GM23338 (cell line): ENCODE data around the gene TAS2R43. TPM values are rescaled to one million over a fixed set of nuclear protein-coding genes. Genes with fewer than 3 reads are reported as not detected.
"Not testable (repeated sequence)": the region's sequence is repeated elsewhere in the genome, so short reads cannot be mapped to it uniquely, and the experiment has no call there.

ENCODE experiments used
- ATAC-seq: fragments of 200-7000 bp; cut with Tn5 transposase; 3 replicates; pipeline ENCODE4 v1.9.1; 2020
- DNase-seq: peaks from one replicate; pipeline ENCODE4 v3.0.0-alpha.2; 2015; ENCODE audit warnings: low spot score
- H2AFZ ChIP-seq: fragments of 200-600 bp; sonication (generic); 2 replicates; pipeline ENCODE4 v1.8.0; 2016; ENCODE audit warnings: antibody characterized with exemption, mild to moderate bottlenecking, moderate library complexity
- H3F3A ChIP-seq: fragments of 200-600 bp; sonication (generic); replicated peaks from 2 replicates; pipeline ENCODE4 v1.8.0; 2017; ENCODE audit warnings: antibody characterized with exemption, mixed run types, low read depth
- H3K27ac ChIP-seq: fragments of 200-600 bp; sonication (generic); 2 replicates; pipeline ENCODE4 v1.6.1; 2016; ENCODE audit warnings: low read depth
- H3K27me3 ChIP-seq: fragments of 200-600 bp; sonication (generic); 2 replicates; pipeline ENCODE4 v1.8.0; 2016; ENCODE audit warnings: mild to moderate bottlenecking, mixed run types, moderate library complexity; ENCODE audit not compliant: insufficient read depth
- H3K36me3 ChIP-seq: fragments of 200-600 bp; sonication (generic); 2 replicates; pipeline ENCODE4 v1.8.0; 2016; ENCODE audit warnings: mild to moderate bottlenecking; ENCODE audit not compliant: insufficient read depth
- H3K4me1 ChIP-seq: fragments of 200-600 bp; sonication (generic); 2 replicates; pipeline ENCODE4 v1.8.0; 2016; ENCODE audit warnings: mild to moderate bottlenecking, moderate library complexity; ENCODE audit not compliant: insufficient read depth
- H3K4me2 ChIP-seq: fragments of 200-600 bp; sonication (generic); 2 replicates; pipeline ENCODE4 v1.7.1; 2017; ENCODE audit warnings: mixed run types
- H3K4me3 ChIP-seq: fragments of 200-600 bp; sonication (generic); 2 replicates; pipeline ENCODE4 v1.6.1; 2016; ENCODE audit warnings: mixed run types
- H3K79me2 ChIP-seq: fragments of 200-600 bp; sonication (generic); replicated peaks from 2 replicates; pipeline ENCODE4 v1.8.0; 2017; ENCODE audit warnings: mild to moderate bottlenecking; ENCODE audit not compliant: insufficient read depth
- H3K9me2 ChIP-seq: fragments of 200-600 bp; sonication (generic); 2 replicates; pipeline ENCODE4 v1.8.0; 2017; ENCODE audit not compliant: insufficient read depth
- H4K20me1 ChIP-seq: fragments of 200-600 bp; sonication (generic); replicated peaks from 2 replicates; pipeline ENCODE4 v1.8.0; 2017; ENCODE audit warnings: mild to moderate bottlenecking; ENCODE audit not compliant: insufficient read depth
- H3K27ac Mint-ChIP-seq: 2 replicates; pipeline ENCODE4 v1.8.0; 2020; ENCODE audit warnings: inconsistent platforms, mild to moderate bottlenecking, moderate library complexity, mixed read lengths
- H3K27me3 Mint-ChIP-seq: 3 replicates; pipeline ENCODE4 v1.8.0; 2022; ENCODE audit warnings: low read depth, mild to moderate bottlenecking, moderate library complexity, mixed read lengths, inconsistent platforms; ENCODE audit not compliant: insufficient read depth, poor library complexity
- H3K36me3 Mint-ChIP-seq: 3 replicates; pipeline ENCODE4 v1.8.0; 2021; ENCODE audit warnings: low read depth, mild to moderate bottlenecking, inconsistent platforms, moderate library complexity, mixed read lengths
- H3K4me1 Mint-ChIP-seq: 3 replicates; pipeline ENCODE4 v1.8.0; 2020; ENCODE audit warnings: mild to moderate bottlenecking, inconsistent platforms, mixed read lengths
- H3K4me3 Mint-ChIP-seq: 3 replicates; pipeline ENCODE4 v1.8.0; 2021; ENCODE audit warnings: moderate library complexity, mild to moderate bottlenecking, inconsistent platforms, mixed read lengths
- H3K9me3 Mint-ChIP-seq: 3 replicates; pipeline ENCODE4 v1.8.0; 2020; ENCODE audit warnings: moderate library complexity, mild to moderate bottlenecking, inconsistent platforms, mixed read lengths
- CREB1 ChIP-seq: fragments of 250-450 bp; sonication (Bioruptor Pico); IDR thresholded peaks from 2 replicates; pipeline ENCODE4 v1.5.0; 2020; ENCODE audit warnings: low read depth, mild to moderate bottlenecking, moderate library complexity
- CTCF ChIP-seq, 2 experiments: fragments of 200-600 bp in 1 of 2; sonication (generic) in 1 of 2; conservative IDR thresholded peaks; 2 replicates each; pipeline versions ENCODE4 v1.5.1 to v1.6.1; 2016 to 2017; ENCODE audit warnings: antibody characterized with exemption in 2 of 2, low read depth in 2 of 2, mild to moderate bottlenecking in 2 of 2, moderate library complexity in 1 of 2
- JUNB ChIP-seq: IDR thresholded peaks from one replicate; pipeline ENCODE4 v1.6.1; 2016; ENCODE audit warnings: antibody characterized with exemption; ENCODE audit not compliant: unreplicated experiment
- NANOG ChIP-seq: IDR thresholded peaks from 2 replicates; pipeline ENCODE4 v1.6.1; 2016; ENCODE audit warnings: antibody characterized with exemption, borderline replicate concordance
- REST ChIP-seq: IDR thresholded peaks from one replicate; pipeline ENCODE4 v1.6.1; 2018; ENCODE audit warnings: antibody characterized with exemption; ENCODE audit not compliant: unreplicated experiment
- STAT1 ChIP-seq: IDR thresholded peaks from one replicate; pipeline ENCODE4 v1.6.1; 2016; ENCODE audit warnings: antibody characterized with exemption; ENCODE audit not compliant: unreplicated experiment
- ZNF114 ChIP-seq: fragments of 250-450 bp; sonication (Bioruptor Pico); IDR thresholded peaks from 2 replicates; pipeline ENCODE4 v1.5.0; 2020; ENCODE audit warnings: mild to moderate bottlenecking, moderate library complexity
- ZNF331 ChIP-seq: fragments of 250-450 bp; sonication (Bioruptor Pico); IDR thresholded peaks from 2 replicates; pipeline ENCODE4 v1.5.0; 2020; ENCODE audit warnings: low read depth, mild to moderate bottlenecking, moderate library complexity
- polyA plus RNA-seq: library from polyadenylated mRNA; unstranded; fragments of >200 nt; fragmentation: Nextera tagmentation; extraction: Ambion mirVana; gene quantifications from 2 replicates; pipeline ENCODE4 v1.2.1, GENCODE V29; 2016
- total RNA-seq: library from RNA; depleted of rRNA; stranded (reverse); fragments of >200 nt; shearing (Covaris generic); gene quantifications from 2 replicates; pipeline ENCODE4 v1.2.3, GENCODE V29; 2014

TAS2R43 gene
- total and polyA plus RNA-seq, 2 experiments from 2014 or later: 2.7 TPM; not detected in 1

GRCh38 chr12:11105546-11105945 is 13.4 kb upstream of the TAS2R43 start:
- no peak overlapping the region for H3K27ac Mint-ChIP-seq
- peaks cover 82% of the 10 kb centered on the region for H3K79me2 ChIP-seq

GRCh38 chr12:11094910-11095309 is 2.8 kb upstream of the TAS2R43 start:
- peaks cover 17% of the 10 kb centered on the region for H3K36me3 Mint-ChIP-seq
- not testable (repeated sequence) for H4K20me1 ChIP-seq, H3K4me2 ChIP-seq, DNase-seq, H3F3A ChIP-seq, H3K9me2 ChIP-seq, H3K4me1 ChIP-seq, H3K27me3 ChIP-seq, H3K27ac Mint-ChIP-seq, H3K27me3 Mint-ChIP-seq, H3K27ac ChIP-seq, H3K9me3 Mint-ChIP-seq, H3K4me3 Mint-ChIP-seq, H3K36me3 ChIP-seq, H2AFZ ChIP-seq, H3K4me1 Mint-ChIP-seq, H3K4me3 ChIP-seq, ATAC-seq
- H3K79me2 ChIP-seq: peaks cover 13% of the 10 kb centered on the region

More at GRCh38 chr12:11105546-11105945, 13.4 kb upstream of the TAS2R43 start:
- Histone ChIP-seq H3K9me2 (no peaks in the 10 kb centered on the region), H3K4me1 (no peaks in the 10 kb centered on the region), H4K20me1 (0 out of 2 replicates have a peak, but pooled peaks cover 15% of the 10 kb centered on the region), H3K36me3 (no peaks in the 10 kb centered on the region), H3K4me3 (no peak overlapping the region), H3K4me2 (no peak overlapping the region), H3K27ac (no peak overlapping the region), H3K27me3 (no peaks in the 10 kb centered on the region), H2AFZ (no peak overlapping the region), H3F3A (no peaks in the 10 kb centered on the region)
- ATAC-seq: no peak
- Mint-ChIP-seq H3K4me3 (no peak overlapping the region), H3K9me3 (peaks cover 17% of the 10 kb centered on the region), H3K27me3 (no peaks in the 10 kb centered on the region), H3K4me1 (no peaks in the 10 kb centered on the region; the same call in 2 of the 3 replicates), H3K36me3 (peaks cover 76% of the 10 kb centered on the region)
- no peak for DNase-seq
- TF ChIP-seq ZNF114 (CRISPR knock-in tag): no peak
- no peak for TF ChIP-seq CREB1 (CRISPR knock-in tag)
- TF ChIP-seq NANOG: no peak
- no peak for TF ChIP-seq STAT1

GRCh38 chr12:11089246-11089645 is 2.9 kb downstream of the TAS2R43 start:
- no peak overlapping the region for H3K4me2 ChIP-seq
- H3F3A ChIP-seq: no peaks in the 10 kb centered on the region
- DNase-seq (no peak), ATAC-seq (no peak)
- no peaks in the 10 kb centered on the region for H3K27me3 ChIP-seq
- H3K27ac ChIP-seq: no peak overlapping the region
- H3K9me3 Mint-ChIP-seq: peaks cover 2% of the 10 kb centered on the region; the same call in 2 of the 3 replicates
- no peaks in the 10 kb centered on the region for H3K4me1 ChIP-seq
- no peaks in the 10 kb centered on the region for H3K9me2 ChIP-seq
- no peak overlapping the region for H3K4me3 ChIP-seq
- H3K4me1 Mint-ChIP-seq: no peaks in the 10 kb centered on the region
- H3K79me2 ChIP-seq: no peaks in the 10 kb centered on the region
- peaks cover 13% of the 10 kb centered on the region for H3K36me3 Mint-ChIP-seq
- H3K36me3 ChIP-seq: no peaks in the 10 kb centered on the region
- no peak overlapping the region for H3K4me3 Mint-ChIP-seq
- H3K27ac Mint-ChIP-seq: no peak overlapping the region
- H3K27me3 Mint-ChIP-seq: no peaks in the 10 kb centered on the region
- H4K20me1 ChIP-seq: no peaks in the 10 kb centered on the region
- H2AFZ ChIP-seq: no peak overlapping the region
- TF ChIP-seq JUNB (no peak), STAT1 (no peak), NANOG (no peak), ZNF331 (no peak), REST (no peak), CTCF (conservative IDR thresholded peaks at IDR 0.05; ENCODE audit: low read depth in 2 of 2) (no peak)
